A549 treated with AZD9567 at 1 μM for 4 hours (cell line): ENCODE measurements around the gene CTBS. TPM values are rescaled to one million over a fixed set of nuclear protein-coding genes. Genes with fewer than 3 reads are reported as not detected.

Experiments used
- total RNA-seq: library from RNA; stranded (reverse); fragments of 200-300 nt; extraction: Qiagen RNA extraction; gene quantifications from 5 replicates; pipeline ENCODE4 v1.2.3, GENCODE V29; 2022; ENCODE audit not compliant: insufficient read depth

Gene CTBS
- total RNA-seq, result 4.9 to 9.1 TPM (median 6.4 TPM) in 5 replicates

GRCh38 chr1:84573967-84574842 lies at the start of gene CTBS:
Gene CTBS (minus strand): TSS chr1:84574440. CDS start chr1:84574415, 25 bp downstream.

GRCh38 chr1:84506002-84506728 lies 68.1 kb downstream of the CTBS start, which contains the start of the genes GNG5 and SPATA1:
Gene GNG5 (minus strand): TSS chr1:84506581. CDS start chr1:84506091, 490 bp downstream.
Gene SPATA1 (plus strand): TSS chr1:84506386. CDS start chr1:84516360, 9,974 bp downstream.

Other genes starting within 250 kb of the CTBS start
- gene DNASE2B, start 176.0 kb downstream of the CTBS start, total RNA-seq, result not detected in 5 replicates
- gene RPF1, start 95.2 kb downstream of the CTBS start, total RNA-seq, result 31.0 to 35.9 TPM (median 34.4 TPM) in 5 replicates
- 0.63 to 1.2 TPM (median 1.1 TPM) in 4 of 5 replicates, not detected in the other for gene SPATA1, start 68.1 kb downstream of the CTBS start, total RNA-seq
- gene GNG5, start 67.9 kb downstream of the CTBS start, total RNA-seq, result 186 to 200 TPM (median 191 TPM) in 5 replicates
- gene SSX2IP, start 116.0 kb upstream of the CTBS start, total RNA-seq, result 7.8 to 12.7 TPM (median 11.7 TPM) in 5 replicates